HCT116 (cell line): ENCODE measurements around the gene ERMARD.

Experiments used
- EGR1 ChIP-seq: IDR thresholded peaks from 2 replicates; pipeline ENCODE4 v1.6.1; 2012; ENCODE audit warnings: low read depth
- ELF1 ChIP-seq: IDR thresholded peaks from 2 replicates; pipeline ENCODE4 v1.6.1; 2012; ENCODE audit warnings: low read depth, borderline replicate concordance
- EZH2 ChIP-seq: fragments of 200-600 bp; sonication (generic); IDR thresholded peaks from 2 replicates; pipeline ENCODE4 v1.6.1; 2017; ENCODE audit warnings: antibody characterized with exemption, mixed run types
- EZH2phosphoT487 ChIP-seq: fragments of 200-600 bp; IDR thresholded peaks from 2 replicates; pipeline ENCODE4 v1.6.1; 2018; ENCODE audit warnings: antibody characterized with exemption, borderline replicate concordance
- POLR2A ChIP-seq: IDR thresholded peaks from 2 replicates; pipeline ENCODE4 v1.7.0; 2011; ENCODE audit warnings: borderline replicate concordance; ENCODE audit not compliant: insufficient read depth, insufficient read length; ENCODE audit errors: extremely low read depth
- POLR2AphosphoS5 ChIP-seq: IDR thresholded peaks from 2 replicates; pipeline ENCODE4 v1.6.1; 2011; ENCODE audit warnings: mild to moderate bottlenecking, low read depth, low read length, moderate library complexity
- SP1 ChIP-seq: IDR thresholded peaks from 2 replicates; pipeline ENCODE4 v1.6.1; 2012; ENCODE audit warnings: low read depth
- SRF ChIP-seq: IDR thresholded peaks from 2 replicates; pipeline ENCODE4 v1.6.1; 2012; ENCODE audit warnings: low read depth
- TCF7L2 ChIP-seq: IDR thresholded peaks from 2 replicates; pipeline ENCODE4 v1.7.0; 2011; ENCODE audit warnings: borderline replicate concordance, inconsistent platforms; ENCODE audit not compliant: insufficient read depth, insufficient read length; ENCODE audit errors: extremely low read depth
- ZFX ChIP-seq: fragments of 450-650 bp; IDR thresholded peaks from 2 replicates; pipeline ENCODE4 v1.6.1; 2017
- TF ChIP-seq, protein P1 (sequence below), 3 experiments: fragments of 200-600 bp in 1 of 3; sonication (generic) in 1 of 3; IDR thresholded peaks in 2 of 3; conservative IDR thresholded peaks in 1 of 3; 2 replicates each; pipeline ENCODE4 v1.5.1; 2012 to 2017; ENCODE audit warnings: low read depth in 2 of 3, low read length in 2 of 3, antibody characterized with exemption in 1 of 3, borderline replicate concordance in 1 of 3, control low read depth in 1 of 3, mild to moderate bottlenecking in 1 of 3, mixed read lengths in 1 of 3, mixed run types in 1 of 3, moderate library complexity in 1 of 3; ENCODE audit not compliant: insufficient read depth in 1 of 3
- TF ChIP-seq, protein P2 (sequence below): IDR thresholded peaks from 2 replicates; pipeline ENCODE4 v1.6.1; 2011; ENCODE audit warnings: mild to moderate bottlenecking, low read length, moderate library complexity; ENCODE audit not compliant: insufficient replicate concordance; ENCODE audit errors: extremely low read depth
- TF ChIP-seq, protein P3 (sequence below): IDR thresholded peaks from 2 replicates; pipeline ENCODE4 v1.6.1; 2012
- TF ChIP-seq, protein P4 (sequence below): IDR thresholded peaks from 2 replicates; pipeline ENCODE4 v1.6.1; 2012; ENCODE audit warnings: low read depth

DNA sequence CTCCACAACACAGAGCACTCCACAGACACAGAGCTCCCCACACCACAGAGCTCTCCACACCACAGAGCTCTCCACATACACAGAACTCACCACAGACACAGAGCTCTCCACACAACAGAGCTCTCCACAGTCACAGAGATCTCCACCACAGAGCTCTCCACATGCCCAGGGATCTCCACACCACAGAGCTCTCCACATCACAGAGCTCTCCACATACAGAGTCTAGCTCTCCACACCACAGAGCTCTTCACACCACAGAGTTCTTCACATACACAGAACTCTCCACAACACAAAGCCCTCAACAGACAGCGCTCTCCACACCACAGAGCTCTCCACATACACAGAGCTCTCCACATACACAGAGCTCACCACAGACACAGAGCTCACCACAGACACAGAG, 55.3 kb downstream of the ERMARD start:
- no peak for TF ChIP-seq EZH2
- TF ChIP-seq, protein P1, sequence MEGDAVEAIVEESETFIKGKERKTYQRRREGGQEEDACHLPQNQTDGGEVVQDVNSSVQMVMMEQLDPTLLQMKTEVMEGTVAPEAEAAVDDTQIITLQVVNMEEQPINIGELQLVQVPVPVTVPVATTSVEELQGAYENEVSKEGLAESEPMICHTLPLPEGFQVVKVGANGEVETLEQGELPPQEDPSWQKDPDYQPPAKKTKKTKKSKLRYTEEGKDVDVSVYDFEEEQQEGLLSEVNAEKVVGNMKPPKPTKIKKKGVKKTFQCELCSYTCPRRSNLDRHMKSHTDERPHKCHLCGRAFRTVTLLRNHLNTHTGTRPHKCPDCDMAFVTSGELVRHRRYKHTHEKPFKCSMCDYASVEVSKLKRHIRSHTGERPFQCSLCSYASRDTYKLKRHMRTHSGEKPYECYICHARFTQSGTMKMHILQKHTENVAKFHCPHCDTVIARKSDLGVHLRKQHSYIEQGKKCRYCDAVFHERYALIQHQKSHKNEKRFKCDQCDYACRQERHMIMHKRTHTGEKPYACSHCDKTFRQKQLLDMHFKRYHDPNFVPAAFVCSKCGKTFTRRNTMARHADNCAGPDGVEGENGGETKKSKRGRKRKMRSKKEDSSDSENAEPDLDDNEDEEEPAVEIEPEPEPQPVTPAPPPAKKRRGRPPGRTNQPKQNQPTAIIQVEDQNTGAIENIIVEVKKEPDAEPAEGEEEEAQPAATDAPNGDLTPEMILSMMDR (IDR thresholded peaks at IDR 0.05 in 2 of 3, conservative IDR thresholded peaks at IDR 0.05 in 1 of 3; ENCODE audit: borderline replicate concordance in 1 of 3, insufficient read depth in 1 of 3, low read depth in 2 of 3, low read length in 2 of 3) = no peak
- TF ChIP-seq POLR2A = no peak
- TF ChIP-seq, protein P2, sequence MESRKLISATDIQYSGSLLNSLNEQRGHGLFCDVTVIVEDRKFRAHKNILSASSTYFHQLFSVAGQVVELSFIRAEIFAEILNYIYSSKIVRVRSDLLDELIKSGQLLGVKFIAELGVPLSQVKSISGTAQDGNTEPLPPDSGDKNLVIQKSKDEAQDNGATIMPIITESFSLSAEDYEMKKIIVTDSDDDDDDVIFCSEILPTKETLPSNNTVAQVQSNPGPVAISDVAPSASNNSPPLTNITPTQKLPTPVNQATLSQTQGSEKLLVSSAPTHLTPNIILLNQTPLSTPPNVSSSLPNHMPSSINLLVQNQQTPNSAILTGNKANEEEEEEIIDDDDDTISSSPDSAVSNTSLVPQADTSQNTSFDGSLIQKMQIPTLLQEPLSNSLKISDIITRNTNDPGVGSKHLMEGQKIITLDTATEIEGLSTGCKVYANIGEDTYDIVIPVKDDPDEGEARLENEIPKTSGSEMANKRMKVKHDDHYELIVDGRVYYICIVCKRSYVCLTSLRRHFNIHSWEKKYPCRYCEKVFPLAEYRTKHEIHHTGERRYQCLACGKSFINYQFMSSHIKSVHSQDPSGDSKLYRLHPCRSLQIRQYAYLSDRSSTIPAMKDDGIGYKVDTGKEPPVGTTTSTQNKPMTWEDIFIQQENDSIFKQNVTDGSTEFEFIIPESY = no peak
- TF ChIP-seq, protein P3, sequence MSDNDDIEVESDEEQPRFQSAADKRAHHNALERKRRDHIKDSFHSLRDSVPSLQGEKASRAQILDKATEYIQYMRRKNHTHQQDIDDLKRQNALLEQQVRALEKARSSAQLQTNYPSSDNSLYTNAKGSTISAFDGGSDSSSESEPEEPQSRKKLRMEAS = no peak
- TF ChIP-seq ZFX = no peak
- TF ChIP-seq SP1 = no peak
- TF ChIP-seq POLR2AphosphoS5 = no peak
- no peak for TF ChIP-seq TCF7L2
- TF ChIP-seq EZH2phosphoT487 = no peak
- no peak for TF ChIP-seq SRF
- TF ChIP-seq EGR1 = no peak
- TF ChIP-seq, protein P4, sequence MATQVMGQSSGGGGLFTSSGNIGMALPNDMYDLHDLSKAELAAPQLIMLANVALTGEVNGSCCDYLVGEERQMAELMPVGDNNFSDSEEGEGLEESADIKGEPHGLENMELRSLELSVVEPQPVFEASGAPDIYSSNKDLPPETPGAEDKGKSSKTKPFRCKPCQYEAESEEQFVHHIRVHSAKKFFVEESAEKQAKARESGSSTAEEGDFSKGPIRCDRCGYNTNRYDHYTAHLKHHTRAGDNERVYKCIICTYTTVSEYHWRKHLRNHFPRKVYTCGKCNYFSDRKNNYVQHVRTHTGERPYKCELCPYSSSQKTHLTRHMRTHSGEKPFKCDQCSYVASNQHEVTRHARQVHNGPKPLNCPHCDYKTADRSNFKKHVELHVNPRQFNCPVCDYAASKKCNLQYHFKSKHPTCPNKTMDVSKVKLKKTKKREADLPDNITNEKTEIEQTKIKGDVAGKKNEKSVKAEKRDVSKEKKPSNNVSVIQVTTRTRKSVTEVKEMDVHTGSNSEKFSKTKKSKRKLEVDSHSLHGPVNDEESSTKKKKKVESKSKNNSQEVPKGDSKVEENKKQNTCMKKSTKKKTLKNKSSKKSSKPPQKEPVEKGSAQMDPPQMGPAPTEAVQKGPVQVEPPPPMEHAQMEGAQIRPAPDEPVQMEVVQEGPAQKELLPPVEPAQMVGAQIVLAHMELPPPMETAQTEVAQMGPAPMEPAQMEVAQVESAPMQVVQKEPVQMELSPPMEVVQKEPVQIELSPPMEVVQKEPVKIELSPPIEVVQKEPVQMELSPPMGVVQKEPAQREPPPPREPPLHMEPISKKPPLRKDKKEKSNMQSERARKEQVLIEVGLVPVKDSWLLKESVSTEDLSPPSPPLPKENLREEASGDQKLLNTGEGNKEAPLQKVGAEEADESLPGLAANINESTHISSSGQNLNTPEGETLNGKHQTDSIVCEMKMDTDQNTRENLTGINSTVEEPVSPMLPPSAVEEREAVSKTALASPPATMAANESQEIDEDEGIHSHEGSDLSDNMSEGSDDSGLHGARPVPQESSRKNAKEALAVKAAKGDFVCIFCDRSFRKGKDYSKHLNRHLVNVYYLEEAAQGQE = no peak
- no peak for TF ChIP-seq ELF1
